Keratinocyte (primary cell): ENCODE results near the gene EIF3A. TPM values are rescaled to one million over a fixed set of nuclear protein-coding genes. Genes with fewer than 3 reads are reported as not detected.

Source experiments
- DNase-seq: peaks from one replicate; pipeline ENCODE4 v3.0.0-alpha.2; 2011; ENCODE audit warnings: low read depth, missing footprints, low spot score
- FAIRE-seq: peaks from 2 replicates; lab custom pipeline; 2011; peaks lifted over from hg19 to GRCh38; lab: Jason Lieb, UNC
- H2AFZ ChIP-seq: 2 replicates; pipeline ENCODE4 v1.6.0; 2012; ENCODE audit warnings: low read length, control low read depth, inconsistent platforms; ENCODE audit not compliant: control insufficient read depth
- H3K27ac ChIP-seq: 2 replicates; pipeline ENCODE4 v1.5.1; 2011; ENCODE audit warnings: low read length; ENCODE audit not compliant: control insufficient read depth, insufficient read depth
- H3K27me3 ChIP-seq: 3 replicates; pipeline ENCODE4 v1.6.0; 2011; ENCODE audit warnings: low read length; ENCODE audit not compliant: control insufficient read depth, insufficient read depth; ENCODE audit errors: extremely low read depth
- H3K36me3 ChIP-seq, 2 experiments: 2 replicates in 1 of 2; 3 replicates in 1 of 2; pipeline ENCODE4 v1.5.1; 2011; ENCODE audit warnings: low read length in 2 of 2, mild to moderate bottlenecking in 1 of 2; ENCODE audit not compliant: control insufficient read depth in 2 of 2, insufficient read depth in 2 of 2; ENCODE audit errors: extremely low read depth in 1 of 2
- H3K4me1 ChIP-seq: 3 replicates; pipeline ENCODE4 v1.5.1; 2011; ENCODE audit warnings: low read length; ENCODE audit not compliant: control insufficient read depth, insufficient read depth; ENCODE audit errors: extremely low read depth
- H3K4me2 ChIP-seq: 3 replicates; pipeline ENCODE4 v1.6.0; 2011; ENCODE audit warnings: low read depth, low read length; ENCODE audit not compliant: control insufficient read depth, insufficient read depth; ENCODE audit errors: extremely low read depth
- H3K4me3 ChIP-seq, 3 experiments: fragments of 200-600 bp in 1 of 3; sonication (generic) in 1 of 3; 2 replicates in 2 of 3; 3 replicates in 1 of 3; pipeline ENCODE4 v1.5.1; 2011 to 2016; ENCODE audit warnings: low read length in 3 of 3, mild to moderate bottlenecking in 3 of 3, control low read depth in 2 of 3, inconsistent platforms in 1 of 3, low read depth in 1 of 3, mixed read lengths in 1 of 3, mixed run types in 1 of 3, moderate library complexity in 1 of 3; ENCODE audit not compliant: control insufficient read depth in 2 of 3, insufficient read depth in 2 of 3; ENCODE audit errors: extremely low read depth in 1 of 3
- H3K79me2 ChIP-seq: 2 replicates; pipeline ENCODE4 v1.6.0; 2012; ENCODE audit warnings: low read length; ENCODE audit not compliant: control insufficient read depth, insufficient read depth
- H3K9ac ChIP-seq: 3 replicates; pipeline ENCODE4 v1.6.0; 2011; ENCODE audit warnings: low read length; ENCODE audit not compliant: control insufficient read depth, insufficient read depth; ENCODE audit errors: extremely low read depth
- H3K9me1 ChIP-seq: 3 replicates; pipeline ENCODE4 v1.6.0; 2011; ENCODE audit warnings: low read length; ENCODE audit not compliant: control insufficient read depth, insufficient read depth; ENCODE audit errors: extremely low read depth
- H3K9me3 ChIP-seq: 2 replicates; pipeline ENCODE4 v1.5.1; 2012; ENCODE audit warnings: low read depth, low read length; ENCODE audit not compliant: control insufficient read depth
- H4K20me1 ChIP-seq: 3 replicates; pipeline ENCODE4 v1.6.0; 2011; ENCODE audit warnings: low read length; ENCODE audit not compliant: control insufficient read depth, insufficient read depth; ENCODE audit errors: extremely low read depth
- CTCF ChIP-seq, 3 experiments: IDR thresholded peaks in 1 of 3; conservative IDR thresholded peaks in 1 of 3; optimal IDR thresholded peaks in 1 of 3; 2 replicates in 2 of 3; 3 replicates in 1 of 3; pipeline versions ENCODE3 to v1.5.1; 2011; ENCODE audit warnings: low read length in 3 of 3, mild to moderate bottlenecking in 3 of 3, moderate library complexity in 2 of 3, control low read depth in 1 of 3, inconsistent platforms in 1 of 3; ENCODE audit not compliant: insufficient read depth in 2 of 3; ENCODE audit errors: extremely low read depth in 1 of 3
- EZH2 ChIP-seq: IDR thresholded peaks from one replicate; pipeline ENCODE4 v1.6.1; 2012; ENCODE audit warnings: inconsistent platforms, mild to moderate bottlenecking, low read length, moderate library complexity
- dilution Hi-C: fragments of 300-500 bp; cut with MboI; formaldehyde crosslinking; loops from one replicate; pipeline ENCODE4 v1.7.0; 2020; ENCODE audit warnings: low sequenced_read_pairs; ENCODE audit not compliant: extremely low pct_ligation_motif_present
- polyA plus RNA-seq, 5 experiments: library from polyadenylated mRNA; depleted of rRNA in 3 of 5; stranded (reverse) in 3 of 5; stranded (forward) in 1 of 5; unstranded in 1 of 5; fragments of >200 nt; gene quantifications; 1 replicate in 1 of 5; 2 replicates in 3 of 5; 3 replicates in 1 of 5; pipeline versions ENCODE4 v1.2.1 to v1.2.3, GENCODE V29; 2011 to 2012; ENCODE audit warnings: missing spikeins in 2 of 5, low read depth in 1 of 5, low replicate concordance in 1 of 5

The EIF3A gene
- polyA plus RNA-seq, 1 donor (not counting 4 experiments of a cell fraction or from before 2014, with no cell fraction given): 84.4 TPM

GRCh38 chr10:119090968-119091367 lies 10.4 kb upstream of the EIF3A start:
- Histone ChIP-seq H3K36me3 (no peaks in the 10 kb centered on the region), H3K79me2 (no peaks in the 10 kb centered on the region), H3K4me2 (peak overlapping the region; percentile 69), H3K4me3 (no peak overlapping the region), H3K9me1 (no peaks in the 10 kb centered on the region), H2AFZ (no peak overlapping the region), H3K4me1 (peaks cover 19% of the 10 kb centered on the region), H4K20me1 (no peaks in the 10 kb centered on the region), H3K9me3 (no peaks in the 10 kb centered on the region), H3K27ac (peak overlapping the region; percentile 49), H3K27me3 (no peaks in the 10 kb centered on the region), H3K9ac (no peak overlapping the region)
- no peak for TF ChIP-seq EZH2
- no peak for TF ChIP-seq CTCF (optimal IDR thresholded peaks at IDR 0.05 in 1 of 3, IDR thresholded peaks at IDR 0.05 in 1 of 3, conservative IDR thresholded peaks at IDR 0.05 in 1 of 3; ENCODE audit: extremely low read depth in 1 of 3, insufficient read depth in 2 of 3, low read length in 3 of 3)
- dilution Hi-C loops: no loop called here
- FAIRE-seq: peak; percentile 92
- DNase-seq: no peak

- no peak for FAIRE-seq
- H3K4me2 ChIP-seq: peak overlapping the region; percentile 69
- TF ChIP-seq EZH2 (no peak), CTCF (optimal IDR thresholded peaks at IDR 0.05 in 1 of 3, IDR thresholded peaks at IDR 0.05 in 1 of 3, conservative IDR thresholded peaks at IDR 0.05 in 1 of 3; ENCODE audit: extremely low read depth in 1 of 3, insufficient read depth in 2 of 3, low read length in 3 of 3) (no peak)
These were observed 9.6 kb upstream of the EIF3A start for GRCh38 chr10:119090026-119090795.

More at GRCh38 chr10:119090026-119090795, 9.6 kb upstream of the EIF3A start:
- H2AFZ ChIP-seq: no peak overlapping the region
- no peak overlapping the region for H3K9ac ChIP-seq
- H3K4me3 ChIP-seq: no peak overlapping the region
- peak overlapping the region; percentile 3 for H3K27ac ChIP-seq
- H3K79me2 ChIP-seq: no peaks in the 10 kb centered on the region
- no peaks in the 10 kb centered on the region for H3K9me1 ChIP-seq
- no peak for DNase-seq
- H3K4me1 ChIP-seq: peaks cover 19% of the 10 kb centered on the region
- no peaks in the 10 kb centered on the region for H3K27me3 ChIP-seq
- dilution Hi-C loops: no loop called here
- no peaks in the 10 kb centered on the region for H3K9me3 ChIP-seq
- no peaks in the 10 kb centered on the region for H3K36me3 ChIP-seq
- no peaks in the 10 kb centered on the region for H4K20me1 ChIP-seq
